HG02642 (cell line): ENCODE results near the gene EYS.

ENCODE experiments used
- ATAC-seq: cut with Tn5 transposase; IDR thresholded peaks from one replicate; pipeline ENCODE4 v1.9.1; 2021; ENCODE audit warnings: mild to moderate bottlenecking; ENCODE audit not compliant: unreplicated experiment, poor library complexity

The EYS gene

GRCh38 chr6:64227863-64228262 is 1479.2 kb downstream of the EYS start:
- ATAC-seq = no peak

- no peak for ATAC-seq
Observed at GRCh38 chr6:64225503-64225902, 1481.5 kb downstream of the EYS start.

- ATAC-seq = no peak
Observed at GRCh38 chr6:64224819-64225218, 1482.2 kb downstream of the EYS start.

DNA sequence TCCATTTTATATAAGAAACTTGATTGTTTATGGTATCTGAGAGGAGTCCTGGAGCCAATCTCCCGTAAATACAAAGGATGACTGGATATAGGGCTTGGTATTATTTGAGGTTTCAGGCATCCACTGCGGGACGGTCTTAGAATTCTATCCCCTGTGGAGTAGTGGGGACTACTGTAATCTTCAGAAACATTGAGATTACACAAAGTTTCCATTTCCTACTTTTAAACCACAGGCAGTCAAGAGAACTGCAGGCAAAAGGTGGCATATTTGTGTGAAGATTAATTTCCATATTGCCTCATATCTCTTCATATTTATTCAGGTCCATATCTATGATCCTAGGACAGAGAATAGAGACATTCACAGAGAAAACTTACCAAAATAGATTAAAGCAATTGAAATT is 1485.2 kb downstream of the EYS start:
- ATAC-seq = no peak

DNA sequence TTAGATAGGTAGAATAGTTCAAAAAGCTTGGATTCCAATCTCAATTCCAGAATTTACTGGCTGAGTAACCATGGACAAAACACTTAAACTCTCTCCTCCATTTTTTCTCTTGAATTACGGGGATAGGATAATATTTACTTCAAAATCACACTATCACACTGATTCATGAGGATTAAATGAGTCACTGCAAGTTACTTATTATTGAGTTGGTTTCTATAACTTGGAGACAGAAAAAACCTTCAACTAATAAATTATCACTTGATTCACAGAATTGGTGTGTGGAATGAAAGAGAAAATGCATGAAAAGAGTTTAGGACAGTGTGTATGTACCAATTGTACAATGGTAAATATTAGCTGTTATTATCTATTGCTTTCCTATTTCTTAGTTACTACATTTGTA is 1486.2 kb downstream of the EYS start:
- ATAC-seq = no peak

GRCh38 chr6:64217721-64218620 is 1489.1 kb downstream of the EYS start:
- ATAC-seq = peak; percentile 71

- ATAC-seq = no peak
Observed at GRCh38 chr6:64214373-64214772, 1492.7 kb downstream of the EYS start.

GRCh38 chr6:64213697-64214096 is 1493.3 kb downstream of the EYS start:
- ATAC-seq = no peak

DNA sequence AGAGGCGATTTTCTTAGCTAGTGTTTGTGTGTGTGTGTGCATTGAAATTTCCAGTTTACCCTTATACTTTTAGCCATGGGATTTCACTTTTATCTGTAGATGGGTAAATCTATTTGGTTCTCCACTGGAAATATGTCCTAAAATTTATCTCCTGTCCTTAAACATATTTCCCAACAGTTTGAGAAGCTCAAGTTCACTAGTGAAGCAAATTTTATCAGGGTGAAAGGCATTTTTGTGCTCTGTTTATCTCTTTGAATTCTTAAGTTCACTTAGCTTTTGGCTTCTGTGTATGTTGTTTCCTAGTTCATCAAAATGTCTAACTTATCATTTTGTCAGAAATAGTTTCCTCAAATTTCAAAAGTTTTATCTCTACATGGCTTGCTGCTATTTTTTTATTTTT is 1509.8 kb downstream of the EYS start:
- no peak for ATAC-seq

GRCh38 chr6:64186592-64186991 is 1520.4 kb downstream of the EYS start:
- ATAC-seq = no peak

DNA sequence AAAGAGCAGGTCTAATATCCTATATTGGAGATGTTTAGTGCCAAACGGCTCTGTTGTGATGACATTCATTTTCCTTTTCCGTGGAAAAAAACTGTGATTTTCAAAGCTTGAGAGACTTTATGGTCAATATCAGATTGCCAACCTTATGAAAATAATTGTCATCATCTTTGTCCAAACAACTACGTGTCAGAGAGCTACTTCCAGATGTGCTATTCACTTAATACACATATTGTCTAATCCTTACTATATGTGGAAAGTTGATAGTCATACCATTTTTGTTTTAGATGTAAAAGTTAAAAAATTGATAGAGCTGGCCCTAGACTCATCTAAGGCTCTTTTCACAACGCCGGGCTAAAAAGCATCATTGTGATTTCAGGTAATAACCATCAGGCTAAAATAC is 1521.4 kb downstream of the EYS start:
- no peak for ATAC-seq

DNA sequence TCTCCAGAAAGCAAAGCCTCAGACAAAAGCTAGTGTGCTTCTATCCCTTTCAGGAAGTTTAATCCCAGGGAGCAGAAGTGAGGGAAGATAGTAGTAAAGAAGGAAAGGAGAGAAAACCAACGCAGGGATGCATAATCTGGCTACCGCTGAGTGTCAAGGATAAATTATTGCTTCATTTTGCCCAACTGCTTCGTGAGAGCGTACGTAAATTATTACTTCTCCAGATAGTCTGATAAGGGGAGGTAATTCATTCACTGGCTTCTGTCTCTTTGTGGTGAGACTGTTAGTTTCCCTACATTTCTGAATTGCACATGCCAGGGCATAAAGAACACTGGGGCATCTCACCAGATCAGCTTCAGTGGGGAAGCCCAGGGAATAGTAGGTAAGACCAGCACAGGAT is 1531.7 kb downstream of the EYS start:
- ATAC-seq = no peak

GRCh38 chr6:64170316-64170715 is 1536.7 kb downstream of the EYS start:
- no peak for ATAC-seq

- ATAC-seq = no peak
Observed at GRCh38 chr6:64160486-64160885, 1546.5 kb downstream of the EYS start.

GRCh38 chr6:64155063-64155462 is 1552.0 kb downstream of the EYS start:
- ATAC-seq = no peak

GRCh38 chr6:64146876-64147275 is 1560.2 kb downstream of the EYS start:
- no peak for ATAC-seq

DNA sequence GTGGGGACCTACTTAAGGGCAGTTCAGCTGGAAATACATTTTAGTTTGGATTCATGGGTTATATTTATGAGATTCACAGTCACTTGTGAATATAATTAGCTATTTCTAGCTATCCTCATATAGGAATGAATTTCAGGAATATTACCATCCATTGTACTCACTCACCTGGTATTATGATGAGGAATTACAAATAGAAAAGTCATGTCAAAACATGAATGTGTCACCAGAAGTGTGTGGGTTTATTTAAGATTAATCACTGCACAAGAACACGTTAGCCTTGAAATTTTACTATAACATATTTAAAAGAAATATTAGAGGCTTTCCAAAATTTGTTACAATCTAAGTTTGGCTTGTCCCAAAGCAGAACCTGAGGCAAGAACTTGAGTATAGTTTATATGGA is 1560.9 kb downstream of the EYS start:
- no peak for ATAC-seq

DNA sequence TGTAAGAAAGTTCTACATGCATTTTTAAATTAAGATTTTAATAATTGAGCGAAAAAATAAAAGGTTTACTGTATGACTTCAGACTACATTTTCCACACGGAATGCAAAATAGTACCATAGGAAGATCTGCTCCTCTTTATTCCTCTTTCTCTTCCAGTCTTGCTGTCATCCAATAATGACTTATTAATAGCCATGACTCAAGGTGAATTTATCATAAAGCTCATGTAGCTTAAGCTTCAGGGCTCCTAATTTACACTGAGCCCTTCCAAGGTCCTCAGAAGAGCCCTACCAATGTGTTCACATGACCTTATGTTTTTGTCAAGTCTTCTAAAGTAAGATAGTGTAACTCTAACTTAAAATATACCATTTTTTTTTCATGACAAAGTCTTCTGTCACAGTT is 1561.4 kb downstream of the EYS start:
- no peak for ATAC-seq

DNA sequence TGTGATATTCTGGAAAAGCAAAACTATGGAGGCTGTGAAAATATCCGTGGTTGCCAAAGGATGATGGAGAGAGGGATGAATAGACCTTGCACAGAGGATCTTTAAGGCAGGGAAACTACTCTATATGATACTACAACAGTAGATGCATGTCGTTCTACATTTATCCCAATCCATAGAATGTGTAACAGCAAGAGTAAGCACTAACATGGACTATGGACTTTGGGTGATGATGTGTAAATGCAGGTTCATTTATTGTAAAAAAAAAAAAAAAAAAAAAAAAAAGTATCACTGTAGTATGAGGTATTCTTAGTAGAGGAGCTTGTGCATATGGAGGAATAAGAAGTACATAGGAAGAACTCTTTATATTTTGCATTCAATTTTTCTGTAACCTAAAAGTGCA is 1563.9 kb downstream of the EYS start:
- ATAC-seq = no peak

GRCh38 chr6:64141680-64142079 is 1565.3 kb downstream of the EYS start:
- ATAC-seq = no peak

- ATAC-seq = no peak
Observed at GRCh38 chr6:64128301-64129024, 1578.6 kb downstream of the EYS start.
